GM23338 (cell line): ENCODE data around the gene CTNNA2. TPM values are rescaled to one million over a fixed set of nuclear protein-coding genes. Genes with fewer than 3 reads are reported as not detected.

Source experiments
- ATAC-seq: fragments of 200-7000 bp; cut with Tn5 transposase; 3 replicates; pipeline ENCODE4 v1.9.1; 2020
- DNase-seq: peaks from one replicate; pipeline ENCODE4 v3.0.0-alpha.2; 2015; ENCODE audit warnings: low spot score
- H2AFZ ChIP-seq: fragments of 200-600 bp; sonication (generic); 2 replicates; pipeline ENCODE4 v1.8.0; 2016; ENCODE audit warnings: antibody characterized with exemption, mild to moderate bottlenecking, moderate library complexity
- H3F3A ChIP-seq: fragments of 200-600 bp; sonication (generic); replicated peaks from 2 replicates; pipeline ENCODE4 v1.8.0; 2017; ENCODE audit warnings: antibody characterized with exemption, mixed run types, low read depth
- H3K27ac ChIP-seq: fragments of 200-600 bp; sonication (generic); 2 replicates; pipeline ENCODE4 v1.6.1; 2016; ENCODE audit warnings: low read depth
- H3K27me3 ChIP-seq: fragments of 200-600 bp; sonication (generic); 2 replicates; pipeline ENCODE4 v1.8.0; 2016; ENCODE audit warnings: mild to moderate bottlenecking, mixed run types, moderate library complexity; ENCODE audit not compliant: insufficient read depth
- H3K36me3 ChIP-seq: fragments of 200-600 bp; sonication (generic); 2 replicates; pipeline ENCODE4 v1.8.0; 2016; ENCODE audit warnings: mild to moderate bottlenecking; ENCODE audit not compliant: insufficient read depth
- H3K4me1 ChIP-seq: fragments of 200-600 bp; sonication (generic); 2 replicates; pipeline ENCODE4 v1.8.0; 2016; ENCODE audit warnings: mild to moderate bottlenecking, moderate library complexity; ENCODE audit not compliant: insufficient read depth
- H3K4me2 ChIP-seq: fragments of 200-600 bp; sonication (generic); 2 replicates; pipeline ENCODE4 v1.7.1; 2017; ENCODE audit warnings: mixed run types
- H3K4me3 ChIP-seq: fragments of 200-600 bp; sonication (generic); 2 replicates; pipeline ENCODE4 v1.6.1; 2016; ENCODE audit warnings: mixed run types
- H3K79me2 ChIP-seq: fragments of 200-600 bp; sonication (generic); replicated peaks from 2 replicates; pipeline ENCODE4 v1.8.0; 2017; ENCODE audit warnings: mild to moderate bottlenecking; ENCODE audit not compliant: insufficient read depth
- H3K9me2 ChIP-seq: fragments of 200-600 bp; sonication (generic); 2 replicates; pipeline ENCODE4 v1.8.0; 2017; ENCODE audit not compliant: insufficient read depth
- H4K20me1 ChIP-seq: fragments of 200-600 bp; sonication (generic); replicated peaks from 2 replicates; pipeline ENCODE4 v1.8.0; 2017; ENCODE audit warnings: mild to moderate bottlenecking; ENCODE audit not compliant: insufficient read depth
- H3K27ac Mint-ChIP-seq: 2 replicates; pipeline ENCODE4 v1.8.0; 2020; ENCODE audit warnings: inconsistent platforms, mild to moderate bottlenecking, moderate library complexity, mixed read lengths
- H3K27me3 Mint-ChIP-seq: 3 replicates; pipeline ENCODE4 v1.8.0; 2022; ENCODE audit warnings: low read depth, mild to moderate bottlenecking, moderate library complexity, mixed read lengths, inconsistent platforms; ENCODE audit not compliant: insufficient read depth, poor library complexity
- H3K36me3 Mint-ChIP-seq: 3 replicates; pipeline ENCODE4 v1.8.0; 2021; ENCODE audit warnings: low read depth, mild to moderate bottlenecking, inconsistent platforms, moderate library complexity, mixed read lengths
- H3K4me1 Mint-ChIP-seq: 3 replicates; pipeline ENCODE4 v1.8.0; 2020; ENCODE audit warnings: mild to moderate bottlenecking, inconsistent platforms, mixed read lengths
- H3K4me3 Mint-ChIP-seq: 3 replicates; pipeline ENCODE4 v1.8.0; 2021; ENCODE audit warnings: moderate library complexity, mild to moderate bottlenecking, inconsistent platforms, mixed read lengths
- H3K9me3 Mint-ChIP-seq: 3 replicates; pipeline ENCODE4 v1.8.0; 2020; ENCODE audit warnings: moderate library complexity, mild to moderate bottlenecking, inconsistent platforms, mixed read lengths
- CTCF ChIP-seq, 2 experiments: fragments of 200-600 bp in 1 of 2; sonication (generic) in 1 of 2; conservative IDR thresholded peaks; 2 replicates each; pipeline versions ENCODE4 v1.5.1 to v1.6.1; 2016 to 2017; ENCODE audit warnings: antibody characterized with exemption in 2 of 2, low read depth in 2 of 2, mild to moderate bottlenecking in 2 of 2, moderate library complexity in 1 of 2
- ETS1 ChIP-seq: IDR thresholded peaks from 2 replicates; pipeline ENCODE4 v1.6.1; 2016; ENCODE audit warnings: antibody characterized with exemption
- EZH2 ChIP-seq: fragments of 200-600 bp; sonication (generic); IDR thresholded peaks from one replicate; pipeline ENCODE4 v1.8.0; 2017; ENCODE audit warnings: antibody characterized with exemption, mild to moderate bottlenecking, low read depth; ENCODE audit not compliant: unreplicated experiment
- EZH2phosphoT487 ChIP-seq: fragments of 200-600 bp; sonication (generic); IDR thresholded peaks from one replicate; pipeline ENCODE4 v1.8.1; 2018; ENCODE audit warnings: antibody characterized with exemption; ENCODE audit not compliant: unreplicated experiment
- JUNB ChIP-seq: IDR thresholded peaks from one replicate; pipeline ENCODE4 v1.6.1; 2016; ENCODE audit warnings: antibody characterized with exemption; ENCODE audit not compliant: unreplicated experiment
- NANOG ChIP-seq: IDR thresholded peaks from 2 replicates; pipeline ENCODE4 v1.6.1; 2016; ENCODE audit warnings: antibody characterized with exemption, borderline replicate concordance
- POLR2AphosphoS5 ChIP-seq: IDR thresholded peaks from 2 replicates; pipeline ENCODE4 v1.6.1; 2016; ENCODE audit warnings: antibody characterized with exemption, low read depth
- REST ChIP-seq: IDR thresholded peaks from one replicate; pipeline ENCODE4 v1.6.1; 2018; ENCODE audit warnings: antibody characterized with exemption; ENCODE audit not compliant: unreplicated experiment
- ZNF114 ChIP-seq: fragments of 250-450 bp; sonication (Bioruptor Pico); IDR thresholded peaks from 2 replicates; pipeline ENCODE4 v1.5.0; 2020; ENCODE audit warnings: mild to moderate bottlenecking, moderate library complexity
- ZNF331 ChIP-seq: fragments of 250-450 bp; sonication (Bioruptor Pico); IDR thresholded peaks from 2 replicates; pipeline ENCODE4 v1.5.0; 2020; ENCODE audit warnings: low read depth, mild to moderate bottlenecking, moderate library complexity
- polyA plus RNA-seq: library from polyadenylated mRNA; unstranded; fragments of >200 nt; fragmentation: Nextera tagmentation; extraction: Ambion mirVana; gene quantifications from 2 replicates; pipeline ENCODE4 v1.2.1, GENCODE V29; 2016
- total RNA-seq: library from RNA; depleted of rRNA; stranded (reverse); fragments of >200 nt; shearing (Covaris generic); gene quantifications from 2 replicates; pipeline ENCODE4 v1.2.3, GENCODE V29; 2014

Gene CTNNA2
- total and polyA plus RNA-seq, 2 experiments from 2014 or later: 6.4 to 15.6 TPM

GRCh38 chr2:79627237-79627636 is 114.4 kb downstream of the CTNNA2 start (continued):
- TF ChIP-seq ZNF114 (no peak), NANOG (no peak), ZNF331 (CRISPR knock-in tag) (no peak)

- Histone ChIP-seq H3K36me3 (no peaks in the 10 kb centered on the region), H2AFZ (no peak overlapping the region), H3K27ac (no peak overlapping the region), H3K79me2 (no peaks in the 10 kb centered on the region), H3K4me3 (no peak overlapping the region), H3F3A (no peaks in the 10 kb centered on the region), H3K4me2 (no peak overlapping the region), H3K9me2 (no peaks in the 10 kb centered on the region), H3K27me3 (no peaks in the 10 kb centered on the region), H3K4me1 (no peaks in the 10 kb centered on the region), H4K20me1 (no peaks in the 10 kb centered on the region)
- TF ChIP-seq REST (no peak), EZH2phosphoT487 (no peak), EZH2 (no peak), JUNB (no peak), CTCF (conservative IDR thresholded peaks at IDR 0.05; ENCODE audit: low read depth in 2 of 2) (peak; percentile 42 to 59), NANOG (no peak), POLR2AphosphoS5 (no peak), ETS1 (no peak)
- ATAC-seq (peak; percentile 83), DNase-seq (peak; percentile 21)
- no peak overlapping the region for H3K27ac Mint-ChIP-seq
- peaks cover 4% of the 10 kb centered on the region; the same call in 1 of the 3 replicates for H3K36me3 Mint-ChIP-seq
- peaks cover 2% of the 10 kb centered on the region; the same call in 2 of the 3 replicates for H3K4me1 Mint-ChIP-seq
- H3K9me3 Mint-ChIP-seq: no peaks in the 10 kb centered on the region; the same call in 2 of the 3 replicates
- peaks cover 1% of the 10 kb centered on the region for H3K27me3 Mint-ChIP-seq
- no peak overlapping the region for H3K4me3 Mint-ChIP-seq
These were observed 117.2 kb downstream of the CTNNA2 start for GRCh38 chr2:79630060-79630459.
